Small intestine (tissue), 7 donors: ENCODE measurements around the gene ATF5. TPM values are rescaled to one million over a fixed set of nuclear protein-coding genes. Genes with fewer than 3 reads are reported as not detected.
"Not testable (repeated sequence)": the region's sequence is repeated elsewhere in the genome, so short reads cannot be mapped to it uniquely, and the experiment has no call there.

Source experiments
- DNase-seq, 2 donors: peaks; one replicate each; pipeline versions ENCODE4 v3.0.0 to v3.0.0-alpha.2; 2013
- FAIRE-seq: peaks from 2 replicates; lab custom pipeline; 2012; peaks lifted over from hg19 to GRCh38; lab: Jason Lieb, UNC
- H3K27ac ChIP-seq, 3 donors: one replicate each; pipeline ENCODE4 v1.5.1; 2013; ENCODE audit warnings: low read length in 2 of 3, mild to moderate bottlenecking in 2 of 3, control low read depth in 1 of 3, inconsistent platforms in 1 of 3, low read depth in 1 of 3, moderate library complexity in 1 of 3
- H3K27me3 ChIP-seq, 3 donors: one replicate each; pipeline ENCODE4 v1.6.1; 2013; ENCODE audit warnings: low read length in 3 of 3, inconsistent platforms in 1 of 3; ENCODE audit not compliant: control insufficient read depth in 3 of 3, insufficient read depth in 3 of 3
- H3K36me3 ChIP-seq, 3 donors: one replicate each; pipeline ENCODE4 v1.6.1; 2013; ENCODE audit warnings: low read length in 3 of 3, inconsistent platforms in 1 of 3, low read depth in 1 of 3, mild to moderate bottlenecking in 1 of 3, moderate library complexity in 1 of 3; ENCODE audit not compliant: control insufficient read depth in 3 of 3, insufficient read depth in 2 of 3
- H3K4me1 ChIP-seq, 3 donors: one replicate each; pipeline ENCODE4 v1.6.1; 2013; ENCODE audit warnings: low read length in 2 of 3, inconsistent platforms in 1 of 3, low read depth in 1 of 3, mild to moderate bottlenecking in 1 of 3, moderate library complexity in 1 of 3; ENCODE audit not compliant: control insufficient read depth in 3 of 3, insufficient read depth in 2 of 3
- H3K4me3 ChIP-seq, 3 donors: one replicate each; pipeline ENCODE4 v1.5.1; 2013; ENCODE audit warnings: low read length in 3 of 3, control low read depth in 1 of 3, inconsistent platforms in 1 of 3, low read depth in 1 of 3, mild to moderate bottlenecking in 1 of 3, moderate library complexity in 1 of 3
- H3K9me3 ChIP-seq, 2 donors: one replicate each; pipeline ENCODE4 v1.6.1; 2013; ENCODE audit warnings: low read depth in 1 of 2, low read length in 1 of 2; ENCODE audit not compliant: control insufficient read depth in 2 of 2, insufficient read depth in 1 of 2
- WGBS, 3 donors: extraction: QIAGEN DNeasy Blood & Tissue Kit; methylation state at CpG; one replicate each; pipeline ENCODE4 v1.1.7; 2013; 5-methylcytosine and 5-hydroxymethylcytosine counted together
- polyA plus RNA-seq, 4 donors: library from polyadenylated mRNA; stranded (reverse) in 3 of 4; unstranded in 1 of 4; fragments of 200-250 nt in 3 of 4; fragments of 120-200 nt in 1 of 4; gene quantifications; one replicate each; pipeline versions ENCODE4 v1.2.1 to v1.2.3, GENCODE V29; 2013
- donor health status: healthy with polysubstance abuse.
- donor health status: control.
- donor health status: control.
- donor health status: Bipolar disorder and iron deficiency.
- donor health status: healthy.

ATF5 gene
- polyA plus RNA-seq, 4 donors = 40.2 to 51.7 (median 46.6) TPM

GRCh38 chr19:49939721-49940481 lies 10.9 kb downstream of the ATF5 start:
- Histone ChIP-seq H3K4me1 (peaks cover 0 to 2% (median 0%) of the 10 kb centered on the region in 3 donors), H3K36me3 (peaks cover 0 to 4% (median 0%) of the 10 kb centered on the region in 3 donors), H3K9me3 (no peaks in the 10 kb centered on the region), H3K4me3 (no peak overlapping the region), H3K27me3 (no peaks in the 10 kb centered on the region), H3K27ac (no peak overlapping the region)
- DNase-seq (no peak), FAIRE-seq (no peak)
- 54 to 72% (median 68%) methylated on average over 7 of the region's 7 CpGs for WGBS, 3 donors

GRCh38 chr19:49940482-49940791 lies 11.4 kb downstream of the ATF5 start:
- Histone ChIP-seq H3K27ac (no peak overlapping the region), H3K4me1 (peaks cover 0 to 2% (median 0%) of the 10 kb centered on the region in 3 donors), H3K4me3 (no peak overlapping the region), H3K9me3 (no peaks in the 10 kb centered on the region), H3K27me3 (no peaks in the 10 kb centered on the region), H3K36me3 (peaks cover 0 to 4% (median 0%) of the 10 kb centered on the region in 3 donors)
- no peak for FAIRE-seq
- DNase-seq = no peak
- 79 to 85% (median 80%) methylated on average over 5 of the region's 5 CpGs for WGBS, 3 donors

GRCh38 chr19:49944567-49944966 lies 15.6 kb downstream of the ATF5 start:
- not testable (repeated sequence) for H3K9me3 ChIP-seq, DNase-seq, H3K27ac ChIP-seq, H3K4me1 ChIP-seq, H3K27me3 ChIP-seq, FAIRE-seq, H3K4me3 ChIP-seq
- 66 to 81% (median 72%) methylated on average over 5 of the region's 5 CpGs for WGBS, 3 donors
- peaks cover 0 to 10% (median 0%) of the 10 kb centered on the region in 3 donors for H3K36me3 ChIP-seq

DNA sequence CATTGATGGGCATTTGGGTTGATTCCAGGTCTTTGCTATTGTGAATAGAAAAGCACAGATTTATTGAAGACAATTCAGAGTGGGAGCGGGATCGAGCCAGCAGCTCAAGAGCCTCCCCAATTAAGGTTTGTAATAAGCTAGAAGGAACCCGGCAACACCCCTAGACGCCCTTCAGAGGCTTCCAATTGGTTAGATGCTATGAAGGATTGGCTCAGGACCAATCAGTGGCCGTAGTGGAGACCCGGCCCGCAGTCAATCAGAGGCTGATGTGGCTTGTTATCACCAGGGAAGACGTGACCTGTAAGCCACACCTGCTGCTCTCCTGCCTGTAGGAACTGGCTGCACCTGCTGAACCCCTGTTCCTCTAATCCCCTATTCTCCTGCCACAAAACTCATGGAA lies 17.4 kb downstream of the ATF5 start:
- no peak overlapping the region for H3K27ac ChIP-seq
- H3K36me3 ChIP-seq = peaks cover 0 to 22% (median 0%) of the 10 kb centered on the region in 3 donors
- H3K27me3 ChIP-seq = no peaks in the 10 kb centered on the region
- 58 to 76% (median 66%) methylated on average over 8 of the region's 8 CpGs for WGBS, 3 donors
- FAIRE-seq = no peak
- no peaks in the 10 kb centered on the region for H3K4me1 ChIP-seq
- no peak for DNase-seq
- no peaks in the 10 kb centered on the region for H3K9me3 ChIP-seq
- H3K4me3 ChIP-seq = no peak overlapping the region

DNA sequence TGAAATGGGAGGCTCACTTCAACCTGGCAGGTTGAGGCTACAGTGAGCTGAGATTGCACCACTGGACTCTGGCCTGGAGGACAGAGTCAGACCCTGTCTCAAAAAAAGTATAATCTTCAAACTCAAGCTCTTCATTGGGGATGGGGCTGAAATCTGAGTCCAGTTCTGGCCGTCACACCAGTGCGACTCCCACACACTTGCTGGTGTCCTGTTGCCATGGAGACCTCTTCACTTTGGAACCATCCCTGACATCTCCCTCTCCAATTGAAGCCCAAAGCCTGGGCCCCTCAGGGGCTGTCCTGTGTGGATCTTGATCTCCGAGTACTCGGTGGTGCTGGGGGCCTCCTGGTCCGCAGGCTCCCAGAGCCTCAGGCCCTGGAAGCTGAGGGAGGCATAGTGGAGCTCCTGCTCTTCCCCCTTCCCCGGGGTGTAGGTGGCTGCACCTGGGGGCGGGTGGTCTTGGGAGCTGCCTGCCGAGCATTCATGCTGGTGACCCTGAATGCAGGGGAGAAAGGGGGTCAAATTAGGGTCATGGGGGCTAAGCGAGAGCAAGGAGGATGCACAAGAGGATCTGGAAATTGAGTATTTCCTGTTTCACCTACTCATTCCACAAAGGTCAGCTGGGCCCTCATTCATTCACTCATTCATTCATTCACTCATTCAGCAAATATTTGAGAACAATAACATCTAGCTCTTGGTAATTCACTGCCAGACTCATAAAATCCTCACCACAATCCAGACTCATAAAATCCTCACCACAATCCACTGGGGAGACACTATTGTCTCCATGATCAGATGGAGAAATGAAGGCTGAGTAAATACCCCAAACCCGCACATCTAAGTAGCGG lies 21.0 kb downstream of the ATF5 start:
- Histone ChIP-seq H3K4me3 (no peak overlapping the region), H3K36me3 (peaks cover 0 to 27% (median 0%) of the 10 kb centered on the region in 3 donors), H3K4me1 (peaks cover 0 to 31% (median 0%) of the 10 kb centered on the region in 3 donors), H3K9me3 (no peaks in the 10 kb centered on the region), H3K27me3 (no peaks in the 10 kb centered on the region), H3K27ac (no peak overlapping the region)
- DNase-seq (no peak), FAIRE-seq (no peak)
- WGBS, 3 donors = 81 to 93% (median 81%) methylated on average over 11 of the region's 11 CpGs

GRCh38 chr19:49950590-49950948 lies 21.6 kb downstream of the ATF5 start:
- Histone ChIP-seq H3K27ac (no peak overlapping the region), H3K4me3 (no peak overlapping the region), H3K9me3 (no peaks in the 10 kb centered on the region), H3K27me3 (no peaks in the 10 kb centered on the region), H3K4me1 (peaks cover 0 to 37% (median 0%) of the 10 kb centered on the region in 3 donors), H3K36me3 (peaks cover 0 to 27% (median 0%) of the 10 kb centered on the region in 3 donors)
- no peak for DNase-seq
- WGBS, 3 donors = 82 to 88% (median 87%) methylated on average over 5 of the region's 5 CpGs
- FAIRE-seq = no peak

- 74 to 84% (median 77%) methylated on average over 13 of the region's 13 CpGs for WGBS, 3 donors
- no peaks in the 10 kb centered on the region for H3K27me3 ChIP-seq
- peaks cover 0 to 37% (median 0%) of the 10 kb centered on the region in 3 donors for H3K4me1 ChIP-seq
- DNase-seq (no peak), FAIRE-seq (no peak)
- H3K27ac ChIP-seq = no peak overlapping the region
- H3K9me3 ChIP-seq = no peaks in the 10 kb centered on the region
- H3K36me3 ChIP-seq = peaks cover 0 to 27% (median 0%) of the 10 kb centered on the region in 3 donors
- H3K4me3 ChIP-seq = no peak overlapping the region
Observed at GRCh38 chr19:49950956-49951526, 22.0 kb downstream of the ATF5 start.

DNA sequence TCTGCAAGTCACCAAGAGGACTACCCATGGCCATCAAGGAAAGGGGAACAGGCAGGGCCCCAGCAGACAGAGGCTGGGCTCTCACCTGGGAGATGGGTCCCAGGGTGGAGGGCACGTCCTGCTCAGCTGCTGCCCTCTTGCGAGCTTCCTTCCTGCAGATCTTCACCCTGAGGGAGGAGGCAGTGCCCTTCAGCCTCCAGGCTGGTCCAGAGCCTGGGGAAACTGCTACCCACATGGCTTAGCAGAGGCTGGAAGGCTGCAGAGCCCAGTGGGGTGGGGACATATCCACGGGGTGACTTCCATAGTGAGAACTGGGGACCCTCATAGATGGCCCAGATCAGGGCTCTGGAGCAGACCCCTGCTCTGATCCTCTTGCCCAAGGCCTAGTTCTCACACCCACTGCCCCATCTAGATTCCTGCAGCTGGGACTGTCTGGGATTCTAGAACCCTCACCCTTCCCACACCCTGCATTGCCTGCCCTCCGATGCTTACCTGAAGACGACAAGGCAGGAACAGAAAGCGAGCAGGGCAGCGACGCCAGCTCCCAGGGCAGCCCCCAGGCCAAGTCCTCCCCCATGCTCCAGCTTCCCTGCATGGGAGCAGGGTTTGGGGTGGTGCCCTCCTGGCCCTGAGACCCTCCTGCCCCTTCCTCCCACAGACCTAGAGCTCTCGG lies 22.9 kb downstream of the ATF5 start:
- H3K4me1 ChIP-seq = peaks cover 0 to 46% (median 0%) of the 10 kb centered on the region in 3 donors
- WGBS, 3 donors = 68 to 81% (median 79%) methylated on average over 9 of the region's 9 CpGs

More for the DNA sequence above, 22.9 kb downstream of the ATF5 start:
- H3K4me3 ChIP-seq = no peak overlapping the region
- FAIRE-seq (no peak), DNase-seq (no peak)
- peaks cover 0 to 24% (median 0%) of the 10 kb centered on the region in 3 donors for H3K36me3 ChIP-seq
- no peaks in the 10 kb centered on the region for H3K27me3 ChIP-seq
- no peak overlapping the region for H3K27ac ChIP-seq
- no peaks in the 10 kb centered on the region for H3K9me3 ChIP-seq
